Measurements from ENCODE around the gene ZNF532.
"Not testable (repeated sequence)": the region's sequence is repeated elsewhere in the genome, so short reads cannot be mapped to it uniquely, and the experiment has no call there.

ZNF532 gene

DNA sequence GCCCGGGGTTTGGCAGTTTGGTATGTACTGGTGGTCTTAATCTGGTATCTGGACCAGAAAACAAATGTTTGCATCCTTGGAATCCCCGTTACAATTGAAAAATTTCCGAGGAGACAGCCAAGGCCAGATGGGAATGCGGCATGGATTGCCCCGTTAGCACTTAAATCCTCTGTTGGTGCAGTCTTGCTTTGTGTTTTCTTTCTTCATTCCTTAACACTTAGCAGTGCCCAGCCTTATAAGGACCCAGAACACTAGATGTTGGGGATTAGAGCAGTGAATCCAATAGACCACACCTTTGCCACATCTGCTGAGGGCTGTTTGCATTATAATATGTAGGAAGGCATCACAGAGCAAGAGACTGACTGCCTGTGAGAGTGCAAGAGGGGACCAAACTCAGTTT, 12.8 kb upstream of the ZNF532 start:
- DNase-seq = no peak

DNA sequence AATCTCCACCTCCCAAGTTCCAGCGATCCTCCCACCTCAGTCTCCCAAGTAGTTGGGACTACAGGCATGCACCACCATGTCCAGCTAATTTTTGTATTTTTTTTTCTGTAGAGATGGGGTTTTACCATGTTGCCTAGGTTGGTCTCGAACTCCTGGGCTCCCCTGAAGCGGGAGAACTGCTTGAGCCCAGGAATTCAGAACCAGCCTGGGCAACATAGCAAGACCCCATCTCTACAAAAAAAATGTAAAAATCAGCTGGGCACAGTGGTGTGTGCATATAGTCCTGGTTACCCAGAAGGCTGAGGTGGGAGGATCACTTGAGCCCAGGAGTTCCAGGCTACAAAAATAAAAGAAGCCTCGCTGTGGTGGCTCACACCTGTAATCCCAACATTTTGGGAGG, 12.0 kb upstream of the ZNF532 start:
- no peak for DNase-seq

DNA sequence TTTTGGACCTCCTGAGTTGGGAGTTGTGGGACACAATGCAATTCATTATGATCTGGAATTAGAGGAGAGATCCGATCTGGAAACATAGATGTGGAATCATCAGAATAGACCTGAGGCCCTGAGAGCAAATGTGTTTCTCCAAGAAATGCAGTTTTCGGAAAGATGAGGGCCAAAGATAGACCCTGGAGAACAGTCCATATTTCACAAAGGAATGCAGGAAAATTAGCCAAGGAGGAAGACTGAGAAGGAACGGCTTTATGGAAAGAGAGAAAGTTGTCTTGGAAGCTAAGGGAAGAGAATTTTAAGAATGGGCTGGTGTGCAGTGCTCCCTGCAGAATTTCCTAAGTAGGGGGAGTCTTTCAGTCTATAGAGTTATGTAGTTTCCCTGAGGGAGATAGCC, 11.1 kb upstream of the ZNF532 start:
- no peak for DNase-seq

DNA sequence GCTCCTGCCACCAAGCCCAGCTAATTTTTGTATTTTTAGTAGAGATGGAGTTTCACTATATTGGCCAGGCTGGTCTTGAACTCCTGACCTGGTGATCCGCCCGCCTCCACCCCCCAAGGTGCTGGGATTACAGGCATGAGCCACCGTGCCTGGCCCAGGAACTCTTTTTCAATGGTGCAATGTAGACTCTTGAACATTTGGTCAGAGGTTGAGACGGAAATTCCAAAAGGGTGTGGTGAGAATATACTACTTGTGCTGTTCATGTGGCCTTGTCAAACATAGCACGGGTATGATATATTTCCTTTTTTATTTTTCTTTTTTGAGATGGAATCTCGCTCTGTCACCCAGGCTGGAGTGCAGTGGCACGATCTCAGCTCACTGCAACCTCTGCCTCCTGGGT, 9.2 kb upstream of the ZNF532 start:
- not testable (repeated sequence) for DNase-seq

DNA sequence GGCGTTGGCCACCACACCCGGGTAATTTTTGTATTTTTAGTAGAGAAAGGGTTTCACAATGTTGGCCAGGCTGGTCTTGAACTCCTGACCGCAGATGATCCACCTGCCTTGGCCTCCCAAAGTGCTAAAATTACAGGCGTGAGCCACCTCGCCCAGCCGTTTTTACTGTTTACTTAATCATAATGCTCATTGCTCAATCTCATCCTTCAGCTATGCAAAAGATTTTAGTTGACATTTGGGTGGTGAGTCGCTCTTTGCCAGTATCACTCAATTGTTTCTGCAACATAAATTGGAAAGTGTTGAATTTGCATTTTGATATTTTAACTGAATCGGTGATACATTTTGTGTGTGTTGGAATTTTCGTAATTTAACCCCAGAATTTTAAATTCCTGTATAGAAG, 7.8 kb upstream of the ZNF532 start:
- no peak for DNase-seq

DNA sequence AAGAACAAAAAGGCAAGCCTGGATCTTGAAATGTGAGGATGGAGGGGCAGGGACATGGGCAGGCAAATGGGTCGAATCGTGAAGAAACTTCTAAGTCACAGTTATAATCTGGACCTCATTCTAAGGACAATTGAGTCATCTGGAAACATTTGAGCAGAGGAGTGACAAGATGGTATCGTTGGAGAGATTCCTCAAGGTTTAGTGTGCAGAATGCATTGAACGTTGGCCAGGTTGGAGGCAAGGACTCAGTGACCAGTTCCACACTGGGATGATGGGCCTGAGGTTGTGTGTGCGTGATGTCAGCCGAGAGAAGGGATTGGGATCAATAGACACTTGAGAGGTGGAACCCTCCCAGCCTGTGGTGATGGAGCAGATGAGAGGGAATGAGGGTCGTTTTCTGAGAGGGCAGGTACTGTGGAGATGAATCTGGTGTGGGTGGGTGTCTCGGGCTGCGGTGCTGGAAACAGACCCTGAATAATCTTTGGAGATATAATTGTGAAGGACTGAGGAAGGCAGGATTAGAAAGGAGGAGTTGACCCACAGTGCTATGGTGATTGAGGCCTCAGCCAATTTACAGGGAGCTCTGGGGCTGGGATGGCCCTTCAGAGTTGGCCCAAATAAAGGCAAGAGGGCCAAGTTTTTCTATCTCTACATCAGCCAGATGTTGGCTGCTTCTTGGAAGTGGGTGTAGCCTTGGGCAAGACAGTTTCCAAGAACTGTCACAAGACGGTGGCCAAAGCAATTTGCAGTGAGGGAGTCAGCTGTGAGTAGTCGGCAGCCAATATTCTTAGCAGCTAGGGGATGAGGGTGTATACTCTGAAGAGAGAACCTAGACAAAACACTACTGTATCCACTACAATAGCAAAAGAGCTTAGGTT, 5.8 kb upstream of the ZNF532 start:
- DNase-seq = no peak

DNA sequence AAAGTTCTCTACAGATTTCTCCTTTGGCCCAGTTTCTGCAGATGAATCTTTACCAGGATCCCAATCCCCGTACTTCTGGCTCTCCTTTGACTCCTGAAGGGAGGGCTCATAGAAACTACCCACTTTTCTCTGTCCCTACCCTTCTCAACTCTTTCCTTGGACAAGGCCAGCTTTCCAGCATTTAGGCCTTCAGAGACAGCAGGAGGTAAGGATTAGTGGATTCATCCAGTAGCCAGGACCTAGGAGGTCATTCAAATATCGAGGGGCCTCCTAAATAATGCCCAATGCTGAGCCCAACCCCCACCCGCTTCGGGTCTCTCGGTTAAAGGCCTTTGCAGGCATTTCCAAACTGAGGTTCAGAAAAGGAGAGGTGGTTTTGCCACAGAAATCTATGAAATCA, 4.8 kb upstream of the ZNF532 start:
- no peak for DNase-seq

DNA sequence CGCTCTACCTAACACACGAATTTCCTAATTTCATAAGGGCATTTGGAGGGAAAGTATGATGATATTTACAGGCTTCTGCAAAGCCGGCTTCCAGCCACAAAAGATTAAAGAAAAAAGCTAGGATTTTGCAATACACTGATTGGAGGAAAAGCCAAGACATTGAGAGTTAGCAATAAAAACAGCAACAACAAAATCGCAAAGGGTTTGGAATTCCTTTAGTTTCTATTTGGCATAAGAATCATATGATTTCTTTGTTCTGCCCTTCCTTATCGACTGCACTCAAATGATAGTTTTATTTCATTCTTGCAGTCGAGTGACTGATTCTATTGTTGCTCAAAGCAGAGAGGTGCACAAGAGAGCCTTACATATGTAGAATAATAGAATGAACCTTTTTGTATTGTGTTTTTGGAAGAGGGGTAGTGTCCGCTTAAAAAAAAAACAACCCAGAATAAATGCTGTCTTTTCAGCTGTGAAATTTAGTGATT, 3.9 kb upstream of the ZNF532 start:
- DNase-seq = no peak

DNA sequence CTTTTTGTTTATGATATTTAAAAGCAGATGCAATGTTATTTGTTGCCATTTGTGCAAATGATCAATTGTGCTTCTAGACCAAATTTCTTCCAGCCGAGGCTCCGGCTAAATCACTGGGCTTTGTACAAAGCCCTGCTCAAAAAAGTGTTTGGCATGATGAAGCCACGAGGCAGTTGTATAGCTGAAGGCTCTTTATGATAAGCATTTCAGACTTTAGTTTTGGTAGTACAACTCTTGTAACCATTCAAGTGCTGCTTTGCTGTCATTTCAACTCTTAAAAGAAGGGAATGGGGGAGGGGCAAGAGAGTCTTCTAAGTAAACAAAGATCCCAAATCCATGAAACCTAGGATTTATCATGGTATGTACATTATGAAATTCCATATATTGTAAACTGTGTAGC, 3.3 kb upstream of the ZNF532 start:
- no peak for DNase-seq

DNA sequence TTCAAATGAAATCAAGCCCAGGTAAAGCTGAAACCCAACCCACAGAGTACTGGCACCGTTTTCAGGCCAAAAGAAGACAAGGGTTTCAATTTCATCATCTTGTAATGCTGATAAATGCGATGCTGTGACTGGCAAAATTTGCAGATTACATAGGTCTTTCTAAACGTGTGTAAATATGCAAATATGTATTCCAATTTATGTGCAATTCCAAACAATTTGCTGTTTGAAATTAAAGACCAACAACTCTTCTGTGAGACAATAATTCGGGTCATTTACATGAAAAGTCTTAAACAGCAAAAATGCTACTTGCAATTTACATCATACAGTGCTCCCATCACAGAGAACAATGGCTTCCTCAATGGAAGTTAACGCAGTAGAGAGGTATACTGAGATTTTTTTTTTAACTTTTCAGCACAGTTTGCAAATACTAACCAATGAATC, 2.8 kb upstream of the ZNF532 start:
- DNase-seq = no peak

DNA sequence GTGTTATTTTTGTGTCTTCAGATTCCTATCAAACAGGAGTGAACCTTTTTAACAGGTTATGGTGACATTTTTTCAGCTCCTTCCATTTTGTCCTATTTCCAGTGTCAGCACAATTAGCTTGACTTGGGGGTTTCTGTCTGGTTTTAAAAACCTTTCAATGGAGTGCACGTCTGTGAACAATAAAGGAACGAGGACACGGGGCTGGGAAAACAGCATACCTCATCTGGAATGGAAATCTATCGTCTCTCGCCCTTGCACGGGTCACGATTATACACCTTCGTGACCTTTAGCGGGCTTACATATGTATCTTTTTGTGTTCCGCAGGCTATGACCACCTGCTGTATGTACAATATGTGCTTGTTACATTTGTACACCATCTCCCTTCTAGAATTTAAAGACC, 2.3 kb upstream of the ZNF532 start:
- no peak for DNase-seq

DNA sequence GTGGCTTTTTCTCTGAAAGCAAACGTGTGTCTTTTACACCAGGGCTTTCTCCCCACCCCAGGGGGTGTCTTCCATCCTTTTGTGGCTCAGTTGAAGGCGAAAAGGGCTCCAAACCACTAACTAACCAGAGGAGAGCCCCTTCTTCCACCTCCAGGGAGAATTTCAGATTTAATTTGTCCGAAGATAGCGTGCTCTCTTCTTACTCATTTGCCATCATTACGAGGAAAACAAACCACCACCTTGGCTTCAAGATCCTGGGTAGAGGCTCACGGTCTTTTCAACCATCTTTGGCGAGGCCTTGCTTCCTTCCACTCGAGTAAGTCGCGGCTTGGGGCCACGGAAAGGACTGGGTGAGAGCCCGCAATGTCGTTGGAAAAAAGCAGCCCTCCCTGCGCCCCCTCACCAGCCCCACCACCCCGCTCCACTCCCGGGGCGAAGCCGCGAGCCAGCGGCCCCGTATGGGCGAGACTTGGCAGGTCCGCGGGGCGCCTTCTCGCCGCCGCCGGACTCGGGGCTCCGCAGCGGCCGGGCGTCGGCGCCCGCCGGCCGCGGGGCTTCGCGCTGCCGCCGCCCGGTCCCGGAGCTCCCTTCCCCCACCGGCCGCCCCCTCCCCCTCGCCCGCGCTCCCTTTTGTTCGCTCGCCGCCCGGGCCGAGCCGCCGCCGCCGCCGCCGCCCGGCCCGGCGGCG, 1.7 kb upstream of the ZNF532 start:
- DNase-seq = no peak

DNA sequence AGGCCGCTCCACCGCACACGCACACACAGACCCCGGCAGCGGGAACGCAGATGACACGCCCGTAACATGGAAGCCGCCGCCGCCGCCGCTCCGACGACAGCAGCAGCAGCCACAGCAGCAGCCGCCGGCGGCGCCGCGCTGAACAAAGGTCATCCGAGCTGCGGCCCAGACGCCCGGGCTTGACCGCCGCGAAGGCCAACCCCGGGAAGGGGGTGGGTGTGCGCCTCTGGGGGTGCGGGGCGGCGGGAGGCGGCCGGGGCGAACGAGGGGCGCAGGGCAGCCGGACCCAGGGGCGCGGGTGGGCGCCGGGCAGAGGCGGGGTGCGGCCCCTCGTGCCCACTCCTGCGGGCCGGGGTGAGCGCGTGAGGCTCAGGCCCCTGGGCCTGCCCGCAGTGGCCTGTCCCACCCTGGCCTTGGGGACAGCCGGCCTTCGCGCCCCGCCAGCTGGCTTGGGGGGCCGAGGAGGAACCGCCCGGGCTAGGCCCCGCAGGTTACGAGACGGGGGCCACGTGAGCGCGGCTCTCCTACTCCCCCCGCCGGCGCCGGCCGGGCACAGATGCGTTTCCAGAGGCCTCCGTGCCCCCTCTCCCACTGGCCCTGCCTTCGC, 1.0 kb upstream of the ZNF532 start:
- DNase-seq = peak; percentile 25

DNA sequence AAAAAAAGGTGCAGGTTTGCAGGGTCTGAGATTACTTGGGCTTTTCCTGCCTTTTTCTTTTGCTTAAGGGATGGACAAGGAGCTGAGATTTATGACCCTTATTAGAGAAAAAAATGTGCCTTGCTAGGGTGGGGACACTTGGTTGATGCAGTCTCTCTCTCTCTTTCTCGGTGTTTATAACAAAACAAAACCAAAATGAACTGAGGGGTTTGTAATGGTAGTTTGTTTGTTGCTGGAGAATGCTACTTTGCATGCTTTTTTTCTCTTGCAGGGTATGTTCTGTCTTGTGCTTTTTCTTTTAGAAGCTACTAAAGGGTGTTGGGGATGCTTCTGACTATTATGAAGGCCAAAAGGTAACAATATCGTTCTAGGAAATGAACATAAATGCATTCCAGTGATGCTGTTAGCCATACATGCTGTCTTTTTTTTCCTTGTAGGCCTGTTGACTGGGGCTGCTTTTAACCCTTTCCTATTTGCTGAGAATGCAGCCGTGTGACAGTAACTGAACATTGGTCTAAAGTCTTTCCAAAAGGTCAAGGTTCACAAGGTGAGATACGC, 435 bp downstream of the ZNF532 start:
- DNase-seq = no peak

DNA sequence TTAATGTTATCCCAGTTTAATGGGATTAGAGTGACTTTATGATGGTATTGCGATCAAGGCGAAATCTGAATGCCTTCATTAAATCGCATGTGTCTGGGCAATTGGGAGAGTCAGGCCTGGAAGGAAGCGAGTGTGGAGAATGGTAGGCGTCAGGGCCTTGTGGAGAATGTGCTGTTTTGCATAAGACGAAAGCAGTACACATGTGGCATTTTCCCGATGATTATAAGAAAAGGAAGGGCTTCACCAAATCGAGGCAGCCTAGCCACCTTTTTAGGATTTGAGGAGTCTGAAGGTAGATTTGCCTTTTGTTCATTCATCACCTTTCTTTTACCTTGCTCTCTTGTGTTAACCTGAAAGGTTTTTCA, 1.0 kb downstream of the ZNF532 start:
- no peak for DNase-seq

DNA sequence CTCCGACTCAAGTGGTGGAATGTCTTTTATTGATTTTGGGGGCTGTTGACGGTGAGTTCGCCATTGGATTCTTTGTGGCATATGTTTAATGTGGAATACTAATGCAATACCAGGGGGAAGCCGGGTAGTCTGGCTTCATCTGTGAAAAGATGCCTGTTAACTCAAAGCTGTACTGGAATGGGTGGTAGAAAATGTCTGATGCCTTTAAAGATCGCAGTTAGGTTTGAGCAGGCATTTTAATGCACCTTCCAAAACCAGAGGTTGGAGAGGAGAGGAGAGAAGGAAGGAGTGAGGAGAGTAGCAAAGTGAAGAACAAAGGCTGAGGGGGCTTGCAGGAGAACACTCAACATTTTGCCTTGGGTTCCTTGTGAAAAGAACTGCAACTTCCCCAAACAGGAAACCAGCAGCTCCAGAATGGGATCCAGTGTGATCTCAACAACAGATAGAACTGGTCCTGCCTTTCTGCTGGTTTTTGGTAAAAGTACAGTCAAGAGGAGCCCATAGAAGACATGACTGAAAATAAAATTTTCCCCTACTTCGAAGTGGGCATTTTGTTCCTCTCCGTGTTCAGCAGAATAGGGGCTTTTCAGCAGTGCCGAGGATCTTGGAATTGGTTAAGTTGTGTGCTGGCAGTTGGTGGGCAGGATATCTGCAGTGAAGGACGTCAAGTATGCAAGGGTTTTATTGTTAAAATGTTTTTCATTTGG, 1.5 kb downstream of the ZNF532 start:
- DNase-seq = no peak

DNA sequence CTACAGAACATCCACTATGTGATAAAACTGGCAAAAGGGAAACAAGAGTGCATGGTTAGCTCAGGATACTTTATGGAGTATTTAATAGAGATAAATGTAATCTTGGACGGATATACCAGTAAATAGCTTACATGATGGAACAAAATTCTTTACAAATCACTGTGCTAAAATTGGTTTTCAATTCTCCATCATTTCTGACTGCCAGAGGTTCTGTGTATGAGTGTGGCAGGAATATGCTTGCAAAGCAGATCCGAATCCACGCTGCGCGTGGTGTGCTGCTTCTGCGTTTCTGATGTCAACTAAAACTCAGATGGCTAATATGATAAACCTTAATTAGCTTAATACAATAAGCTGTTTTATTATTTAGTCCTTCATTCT, 2.1 kb downstream of the ZNF532 start:
- DNase-seq = no peak

DNA sequence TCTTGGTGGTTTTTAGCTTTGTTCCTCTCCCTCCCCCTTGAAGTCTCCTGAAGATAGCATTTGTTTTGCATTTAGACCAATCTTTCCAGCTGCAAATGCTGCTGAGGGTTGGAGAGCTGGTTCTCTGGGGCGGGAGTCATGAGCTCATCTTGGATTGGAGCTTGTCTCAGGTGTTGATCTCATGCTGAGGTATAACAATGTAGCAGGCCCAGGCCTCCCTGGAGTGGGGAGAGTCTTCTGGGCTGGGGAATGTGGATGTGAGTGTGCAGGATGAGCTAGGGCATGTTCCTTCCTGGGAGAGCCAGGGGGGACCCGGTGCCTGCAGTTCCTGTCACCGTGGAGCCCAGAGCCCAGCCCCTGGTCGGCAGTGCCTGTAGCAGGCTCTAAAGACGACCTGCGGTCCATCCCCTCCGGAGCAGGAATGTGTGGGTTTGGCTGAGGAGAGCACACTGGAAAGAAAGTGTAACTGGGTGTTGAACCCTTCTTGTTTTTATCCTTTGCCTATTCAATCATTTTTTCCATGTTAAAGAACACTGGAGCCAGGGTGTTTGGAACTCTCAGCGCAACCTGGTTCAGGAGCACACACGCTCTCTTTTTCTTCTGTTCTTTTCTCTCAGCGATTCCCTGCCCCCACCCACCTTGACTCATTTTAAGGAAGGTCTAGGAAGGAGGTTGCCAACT, 2.7 kb downstream of the ZNF532 start:
- no peak for DNase-seq

DNA sequence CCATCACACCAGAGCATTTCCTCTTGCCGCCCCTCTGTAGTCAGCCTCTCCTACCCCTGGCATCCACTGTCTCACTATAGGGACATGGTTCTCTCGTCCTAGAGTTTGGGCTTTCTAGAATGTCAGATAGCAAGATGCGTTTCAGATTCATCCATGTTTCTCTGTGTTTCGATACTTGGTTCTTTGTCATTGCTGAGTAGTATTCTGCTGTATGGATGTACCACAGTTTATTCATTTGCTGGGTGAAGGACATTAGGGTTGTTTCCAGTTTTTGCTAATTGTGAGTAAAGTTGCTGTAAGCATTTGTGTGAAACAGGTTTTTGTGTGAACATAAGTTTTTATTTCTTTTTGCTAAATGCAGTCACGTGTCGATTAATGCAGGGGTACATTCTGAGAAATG, 3.8 kb downstream of the ZNF532 start:
- no peak for DNase-seq

DNA sequence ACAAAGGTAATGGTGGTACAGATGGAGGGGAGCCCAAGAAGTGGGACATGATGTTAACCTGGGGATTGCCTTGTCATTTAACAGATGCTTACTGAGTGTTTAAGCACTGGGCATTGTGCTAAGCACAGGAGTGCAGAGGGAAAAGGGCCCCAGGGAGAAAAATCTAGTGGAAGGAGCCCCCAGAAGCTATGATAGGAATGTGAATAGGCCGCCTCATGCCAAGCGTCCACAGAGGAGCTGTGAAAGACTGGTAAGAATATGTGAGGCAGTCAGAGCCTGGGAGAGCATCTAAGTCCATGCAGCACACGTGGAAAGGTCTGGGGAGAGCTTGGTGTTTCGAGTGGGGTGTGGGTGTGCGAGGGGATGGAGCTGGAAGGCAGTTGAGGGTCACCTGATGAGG, 5.5 kb downstream of the ZNF532 start:
- no peak for DNase-seq

DNA sequence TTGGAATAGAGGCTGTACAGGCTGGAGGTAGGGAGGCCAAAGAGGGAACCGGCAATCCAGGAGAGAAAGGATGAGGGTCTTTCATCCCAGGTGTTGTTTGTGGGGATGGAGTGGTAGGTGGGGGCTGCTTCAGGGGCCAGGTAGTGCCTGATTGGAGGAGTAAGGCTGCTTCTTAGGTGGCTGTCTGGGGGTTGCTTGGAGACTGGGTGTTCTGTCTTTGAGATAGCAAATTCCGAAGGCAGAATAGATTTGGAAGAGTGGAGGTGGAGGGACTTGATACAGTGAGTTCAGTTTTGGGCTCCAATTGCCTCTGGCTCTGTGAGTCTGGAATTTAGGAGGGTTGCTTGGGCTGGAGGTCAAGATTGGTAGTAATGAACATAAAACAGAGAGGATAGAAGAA, 5.9 kb downstream of the ZNF532 start:
- no peak for DNase-seq

All from activated CD4-positive, alpha-beta T cell treated with anti-CD3 and anti-CD28 coated beads for 1 hour (primary cell).